CD4-positive, alpha-beta T cell (primary cell): ENCODE data around the gene AFDN. TPM values are rescaled to one million over a fixed set of nuclear protein-coding genes. Genes with fewer than 3 reads are reported as not detected.

Experiments
- ATAC-seq: fragments of 200-7000 bp; cut with Tn5 transposase; one replicate; pipeline ENCODE4 v1.10.0; 2022; ENCODE audit warnings: mild to moderate bottlenecking; ENCODE audit not compliant: poor library complexity
- CTCF ChIA-PET: fragments of 350-600 bp; sonication (Branson Sonifier 250); formaldehyde crosslinking; loops from one replicate; lab custom pipeline; 2021; ENCODE audit warnings: antibody characterized with exemption, inconsistent platforms; lab: Charles Lee
- POLR2A ChIA-PET: fragments of 350-600 bp; sonication (Branson Sonifier 250); formaldehyde crosslinking; loops from one replicate; lab custom pipeline; 2021; ENCODE audit warnings: antibody characterized with exemption, inconsistent platforms; lab: Charles Lee
- DNase-seq, 14 experiments: peaks; one replicate each; pipeline ENCODE4 v3.0.0-alpha.2; 2013 to 2020; ENCODE audit warnings: mixed read lengths in 2 of 14
- H3K27ac ChIP-seq, 2 donors: one replicate each; pipeline versions ENCODE4 v1.5.1 to v1.7.0; 2013; ENCODE audit warnings: low read length in 2 of 2, low read depth in 1 of 2, mild to moderate bottlenecking in 1 of 2
- H3K27me3 ChIP-seq, 2 experiments: 1 replicate in 1 of 2; 2 replicates in 1 of 2; pipeline versions ENCODE4 v1.6.1 to v1.7.0; 2013; ENCODE audit warnings: low read length in 2 of 2, control low read depth in 1 of 2, mild to moderate bottlenecking in 1 of 2, moderate library complexity in 1 of 2; ENCODE audit not compliant: insufficient read depth in 2 of 2, control insufficient read depth in 1 of 2
- H3K36me3 ChIP-seq: one replicate; pipeline ENCODE4 v1.6.1; 2013; ENCODE audit warnings: low read length, control low read depth; ENCODE audit not compliant: insufficient read depth
- H3K4me1 ChIP-seq: one replicate; pipeline ENCODE4 v1.6.1; 2013; ENCODE audit warnings: low read length, control low read depth; ENCODE audit not compliant: insufficient read depth
- H3K4me3 ChIP-seq: one replicate; pipeline ENCODE4 v1.5.1; 2013; ENCODE audit warnings: mild to moderate bottlenecking, low read length, moderate library complexity
- H3K9me3 ChIP-seq, 2 experiments: 1 replicate in 1 of 2; 2 replicates in 1 of 2; pipeline versions ENCODE4 v1.6.1 to v1.7.0; 2013; ENCODE audit warnings: low read length in 2 of 2, mild to moderate bottlenecking in 2 of 2, control low read depth in 1 of 2, moderate library complexity in 1 of 2; ENCODE audit not compliant: control insufficient read depth in 1 of 2, insufficient read depth in 1 of 2
- H3K27ac Mint-ChIP-seq: one replicate; pipeline ENCODE4 v1.8.0; 2020; ENCODE audit warnings: mixed read lengths
- H3K27me3 Mint-ChIP-seq: one replicate; pipeline ENCODE4 v1.8.0; 2021; ENCODE audit warnings: mixed read lengths
- H3K36me3 Mint-ChIP-seq: one replicate; pipeline ENCODE4 v1.8.0; 2021; ENCODE audit warnings: low read depth, mixed read lengths
- H3K4me1 Mint-ChIP-seq: one replicate; pipeline ENCODE4 v1.8.0; 2021; ENCODE audit warnings: low read depth, mixed read lengths
- H3K4me3 Mint-ChIP-seq: one replicate; pipeline ENCODE4 v1.8.0; 2020; ENCODE audit warnings: mild to moderate bottlenecking, mixed read lengths
- H3K9me3 Mint-ChIP-seq: one replicate; pipeline ENCODE4 v1.8.0; 2020; ENCODE audit warnings: mixed read lengths
- intact Hi-C, 2 experiments: fragments of 100-400 bp; cut with DNase I in 1 of 2; cut with micrococcal nuclease in 1 of 2; formaldehyde crosslinking; loops; one replicate each; pipeline versions ENCODE4 v1.15.1 to v1.9.0; 2023 to 2025; cut with DNase I, micrococcal nuclease
- total RNA-seq, 174 experiments: library from RNA in 2 of 174; stranded (reverse) in 2 of 174; gene quantifications; one replicate each; pipeline ENCODE4 v1.2.3 and lab custom pipeline; 2021 to 2026
- TF ChIP-seq, protein P1 (sequence below): fragments of 200-600 bp; IDR thresholded peaks from one replicate; pipeline ENCODE4 v1.8.0; 2022; ENCODE audit warnings: antibody characterized with exemption, mild to moderate bottlenecking

The AFDN gene
- total RNA-seq, 2 experiments from 2014 or later, result 9.1 to 10.2 TPM

DNA sequence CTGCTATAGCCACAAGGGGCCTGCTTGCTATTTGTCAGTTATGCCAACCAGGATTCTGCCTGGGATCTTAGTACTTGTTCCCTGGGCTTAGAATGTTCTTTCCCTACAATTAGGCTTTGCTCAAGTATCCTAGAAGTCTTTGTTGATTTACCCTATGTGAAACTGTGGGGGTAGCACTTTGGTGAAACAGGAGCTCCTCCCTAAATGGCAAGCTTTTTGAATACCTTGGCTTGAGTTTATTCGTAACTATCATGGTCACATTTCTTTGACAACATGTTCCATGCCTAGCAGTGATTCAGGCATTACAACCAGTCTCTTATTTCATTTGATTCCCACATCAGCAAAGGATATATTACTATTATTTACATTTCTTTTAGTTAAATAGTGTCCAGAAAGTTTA lies 21.2 kb downstream of the AFDN start:
- no peaks in the 10 kb centered on the region for H3K4me1 Mint-ChIP-seq
- no peaks in the 10 kb centered on the region for H3K36me3 ChIP-seq
- POLR2A ChIA-PET, result no interaction called here
- H3K27ac Mint-ChIP-seq, result no peak overlapping the region
- ATAC-seq (no peak), DNase-seq (no peak)
- no peaks in the 10 kb centered on the region for H3K9me3 ChIP-seq
- H3K36me3 Mint-ChIP-seq, result no peaks in the 10 kb centered on the region
- no peaks in the 10 kb centered on the region for H3K27me3 ChIP-seq
- CTCF ChIA-PET, result no interaction called here
- intact Hi-C loops, result no loop called here
- no peak overlapping the region for H3K4me3 Mint-ChIP-seq
- TF ChIP-seq, protein P1, sequence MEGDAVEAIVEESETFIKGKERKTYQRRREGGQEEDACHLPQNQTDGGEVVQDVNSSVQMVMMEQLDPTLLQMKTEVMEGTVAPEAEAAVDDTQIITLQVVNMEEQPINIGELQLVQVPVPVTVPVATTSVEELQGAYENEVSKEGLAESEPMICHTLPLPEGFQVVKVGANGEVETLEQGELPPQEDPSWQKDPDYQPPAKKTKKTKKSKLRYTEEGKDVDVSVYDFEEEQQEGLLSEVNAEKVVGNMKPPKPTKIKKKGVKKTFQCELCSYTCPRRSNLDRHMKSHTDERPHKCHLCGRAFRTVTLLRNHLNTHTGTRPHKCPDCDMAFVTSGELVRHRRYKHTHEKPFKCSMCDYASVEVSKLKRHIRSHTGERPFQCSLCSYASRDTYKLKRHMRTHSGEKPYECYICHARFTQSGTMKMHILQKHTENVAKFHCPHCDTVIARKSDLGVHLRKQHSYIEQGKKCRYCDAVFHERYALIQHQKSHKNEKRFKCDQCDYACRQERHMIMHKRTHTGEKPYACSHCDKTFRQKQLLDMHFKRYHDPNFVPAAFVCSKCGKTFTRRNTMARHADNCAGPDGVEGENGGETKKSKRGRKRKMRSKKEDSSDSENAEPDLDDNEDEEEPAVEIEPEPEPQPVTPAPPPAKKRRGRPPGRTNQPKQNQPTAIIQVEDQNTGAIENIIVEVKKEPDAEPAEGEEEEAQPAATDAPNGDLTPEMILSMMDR, result no peak
- peaks cover 49% of the 10 kb centered on the region for H3K27me3 Mint-ChIP-seq
- H3K4me3 ChIP-seq, result no peak overlapping the region
- H3K4me1 ChIP-seq, result no peaks in the 10 kb centered on the region
- no peaks in the 10 kb centered on the region for H3K9me3 Mint-ChIP-seq
- no peak overlapping the region for H3K27ac ChIP-seq

DNA sequence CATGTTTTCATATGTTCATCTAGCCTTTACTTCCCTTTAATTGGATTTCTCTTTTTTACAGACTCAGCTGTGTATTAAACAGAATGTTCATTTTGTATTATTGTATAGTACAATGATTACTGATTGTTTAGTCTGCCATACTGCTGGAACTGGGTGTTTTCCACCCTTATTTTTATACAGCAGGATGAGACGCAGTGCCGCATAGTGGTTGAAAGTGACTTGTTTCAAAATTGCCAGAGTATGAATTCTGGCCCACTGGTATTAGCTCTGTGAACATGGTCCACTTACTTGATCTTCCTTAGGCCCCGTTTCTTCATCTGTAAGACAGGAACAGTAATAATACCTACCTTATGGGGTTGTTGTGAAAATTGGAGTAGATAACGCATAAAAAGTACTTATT lies 22.1 kb downstream of the AFDN start:
- Histone ChIP-seq H3K9me3 (no peaks in the 10 kb centered on the region), H3K36me3 (no peaks in the 10 kb centered on the region), H3K4me1 (no peaks in the 10 kb centered on the region), H3K4me3 (no peak overlapping the region), H3K27ac (no peak overlapping the region), H3K27me3 (no peaks in the 10 kb centered on the region)
- no peaks in the 10 kb centered on the region for H3K4me1 Mint-ChIP-seq
- H3K36me3 Mint-ChIP-seq, result no peaks in the 10 kb centered on the region
- TF ChIP-seq, protein P1, result no peak
- H3K27ac Mint-ChIP-seq, result no peak overlapping the region
- peaks cover 42% of the 10 kb centered on the region for H3K27me3 Mint-ChIP-seq
- DNase-seq, result no peak
- ChIA-PET POLR2A (no interaction called here), CTCF (no interaction called here)
- no peaks in the 10 kb centered on the region for H3K9me3 Mint-ChIP-seq
- no peak for ATAC-seq
- no peak overlapping the region for H3K4me3 Mint-ChIP-seq
- intact Hi-C loops, result no loop called here

- H3K36me3 Mint-ChIP-seq, result no peaks in the 10 kb centered on the region
- intact Hi-C loops, result no loop called here
- Histone ChIP-seq H3K4me1 (no peaks in the 10 kb centered on the region), H3K27me3 (no peaks in the 10 kb centered on the region), H3K4me3 (no peak overlapping the region), H3K36me3 (no peaks in the 10 kb centered on the region), H3K27ac (no peak overlapping the region), H3K9me3 (no peaks in the 10 kb centered on the region)
- H3K27me3 Mint-ChIP-seq, result peaks cover 40% of the 10 kb centered on the region
- no peak for DNase-seq
- ChIA-PET POLR2A (no interaction called here), CTCF (no interaction called here)
- no peaks in the 10 kb centered on the region for H3K9me3 Mint-ChIP-seq
- no peak overlapping the region for H3K27ac Mint-ChIP-seq
- TF ChIP-seq, protein P1, result no peak
- ATAC-seq, result no peak
- H3K4me1 Mint-ChIP-seq, result no peaks in the 10 kb centered on the region
- H3K4me3 Mint-ChIP-seq, result no peak overlapping the region
Measured at GRCh38 chr6:167849846-167850459, 23.2 kb downstream of the AFDN start.
